Glomerular endothelial cell (primary cell): ENCODE results near the gene IL17C. TPM values are rescaled to one million over a fixed set of nuclear protein-coding genes. Genes with fewer than 3 reads are reported as not detected.

Experiments
- DNase-seq: peaks from one replicate; pipeline ENCODE4 v3.0.0-alpha.2; 2011; ENCODE audit warnings: low read depth, low spot score; ENCODE audit errors: extremely low read depth
- total RNA-seq: library from RNA; depleted of rRNA; stranded (reverse); fragments of >200 nt; gene quantifications from 2 replicates; pipeline ENCODE4 v1.2.3, GENCODE V29; 2015

The IL17C gene, protein sequence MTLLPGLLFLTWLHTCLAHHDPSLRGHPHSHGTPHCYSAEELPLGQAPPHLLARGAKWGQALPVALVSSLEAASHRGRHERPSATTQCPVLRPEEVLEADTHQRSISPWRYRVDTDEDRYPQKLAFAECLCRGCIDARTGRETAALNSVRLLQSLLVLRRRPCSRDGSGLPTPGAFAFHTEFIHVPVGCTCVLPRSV
- not detected in 2 replicates for total RNA-seq

GRCh38 chr16:88638323-88639230 is at the start of gene IL17C:
TSS of gene IL17C (plus strand) at chr16:88638572. CDS start at chr16:88638642, 70 bp downstream.
- DNase-seq, result no peak

- no peak for DNase-seq
These were observed 49.6 kb upstream of the IL17C start for GRCh38 chr16:88588754-88589153.

- no peak for DNase-seq
These were observed 48.9 kb upstream of the IL17C start for GRCh38 chr16:88589441-88589840.

DNA sequence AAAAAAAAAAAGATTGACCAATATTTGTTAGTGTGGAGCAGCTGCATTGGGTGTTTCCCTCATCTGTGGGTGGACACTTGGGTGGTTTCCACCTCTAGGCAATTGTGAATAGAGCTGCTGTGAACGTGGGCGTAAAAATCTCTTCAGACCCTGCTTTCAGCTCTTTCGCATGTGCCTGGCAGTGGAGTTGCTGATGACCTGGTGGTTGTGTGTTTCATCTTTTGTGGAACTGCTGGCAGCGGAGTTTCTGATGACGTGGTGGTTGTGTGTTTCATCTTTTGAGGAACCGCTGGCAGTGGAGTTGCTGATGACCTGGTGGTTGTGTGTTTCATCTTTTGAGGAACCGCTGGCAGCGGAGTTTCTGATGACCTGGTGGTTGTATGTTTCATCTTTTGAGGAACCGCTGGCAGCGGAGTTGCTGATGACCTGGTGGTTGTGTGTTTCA is 46.8 kb upstream of the IL17C start:
- no peak for DNase-seq

DNA sequence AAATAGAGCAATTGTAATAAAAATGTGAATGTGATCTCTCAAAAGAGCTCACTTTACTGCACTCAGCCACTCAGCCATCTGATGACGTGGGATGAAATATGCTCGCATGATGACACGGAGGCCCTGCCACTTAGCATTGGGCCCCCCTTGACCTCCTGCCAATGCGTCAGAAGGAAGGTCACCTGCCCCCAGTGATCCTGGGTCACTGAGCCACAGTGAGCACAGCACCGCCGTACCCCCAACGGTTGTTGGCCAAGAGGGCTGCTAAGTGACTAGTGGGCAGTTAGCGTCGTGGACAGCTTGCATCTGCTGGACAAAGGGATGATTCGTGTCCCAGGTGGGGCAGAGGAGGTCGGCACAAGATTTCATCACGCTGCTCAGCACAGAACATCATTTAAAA is 45.3 kb upstream of the IL17C start:
- DNase-seq, result no peak

- no peak for DNase-seq
These were observed 44.9 kb upstream of the IL17C start for GRCh38 chr16:88593489-88593888.

DNA sequence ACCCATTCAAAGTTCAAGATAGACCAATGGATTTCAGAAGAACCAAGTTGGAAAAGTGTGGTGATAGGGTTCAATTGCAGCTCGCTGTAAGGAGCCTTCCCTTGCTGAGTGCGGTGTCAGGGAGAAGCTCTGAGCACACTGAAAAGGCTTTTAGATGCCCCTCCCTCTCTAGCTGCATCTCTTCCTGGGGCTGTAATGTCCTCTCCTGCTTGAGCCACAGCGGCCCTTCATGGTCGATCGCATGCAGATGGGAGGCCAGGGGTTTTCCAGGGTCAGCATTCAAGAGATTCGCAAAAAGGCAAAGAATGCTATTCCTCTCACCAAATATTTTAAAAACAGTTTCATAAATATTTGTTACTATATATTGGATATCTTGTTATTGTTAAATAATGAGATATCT is 44.5 kb upstream of the IL17C start:
- no peak for DNase-seq

- no peak for DNase-seq
These were observed 43.3 kb upstream of the IL17C start for GRCh38 chr16:88595101-88595500.

DNA sequence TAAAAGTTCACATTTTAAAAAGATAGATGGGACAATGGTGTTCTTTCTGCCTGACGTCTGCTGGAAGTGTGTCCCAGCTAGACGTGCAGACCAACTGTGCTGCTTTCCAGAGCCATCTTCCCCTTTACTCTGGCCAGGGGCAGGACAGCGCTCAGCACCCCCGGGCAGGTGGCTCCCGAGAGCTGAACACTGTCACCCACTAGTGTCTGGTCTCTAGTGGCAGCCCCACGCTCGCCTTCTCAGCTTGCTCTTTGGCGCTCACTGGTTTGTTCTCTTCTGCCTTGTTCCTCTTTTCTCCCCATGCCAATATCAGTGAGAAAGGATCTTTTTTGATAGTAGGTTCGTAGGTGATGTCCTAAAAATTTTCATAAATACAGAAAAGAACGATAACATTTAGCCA is 42.5 kb upstream of the IL17C start:
- no peak for DNase-seq

DNA sequence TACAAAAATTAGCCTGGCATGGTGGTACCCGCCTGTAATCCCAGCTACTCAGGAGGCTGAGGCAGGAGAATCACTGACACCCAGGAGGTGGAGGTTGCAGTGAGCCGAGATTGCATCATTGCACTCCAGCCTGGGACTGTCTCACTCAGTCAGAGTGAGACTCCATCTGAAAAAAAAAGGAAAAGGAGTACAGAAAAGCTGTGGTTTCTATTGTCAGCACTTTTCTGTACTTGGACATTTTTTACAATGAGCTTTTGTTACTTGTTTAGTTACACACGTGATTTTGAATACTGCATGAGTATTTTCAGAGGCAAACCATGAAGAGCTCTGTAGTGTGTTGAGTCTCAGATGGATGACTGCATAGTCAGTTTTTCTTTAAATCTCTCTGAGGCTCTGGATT is 41.9 kb upstream of the IL17C start:
- DNase-seq, result no peak

GRCh38 chr16:88597856-88598491 is 40.4 kb upstream of the IL17C start:
- no peak for DNase-seq

GRCh38 chr16:88599092-88599733 is 39.2 kb upstream of the IL17C start:
- DNase-seq, result no peak

- no peak for DNase-seq
These were observed 38.4 kb upstream of the IL17C start for GRCh38 chr16:88599825-88600538.

DNA sequence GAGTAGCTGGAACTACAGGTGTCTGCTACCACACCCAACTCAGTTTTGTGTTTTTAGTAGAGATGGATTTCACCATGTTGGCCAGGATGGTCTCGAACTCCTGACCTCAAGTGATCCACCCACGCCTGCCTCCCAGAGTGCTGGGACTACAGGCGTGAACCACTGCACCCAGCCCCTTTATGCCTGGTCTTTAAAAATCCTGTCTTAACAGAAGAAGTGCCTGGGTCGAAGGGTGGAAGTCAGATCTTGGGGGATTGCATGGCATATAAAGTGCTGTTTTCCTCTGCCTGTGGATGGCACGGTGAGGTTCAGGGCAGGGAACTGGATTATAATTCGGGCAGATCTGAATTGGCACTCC is 37.9 kb upstream of the IL17C start:
- DNase-seq, result no peak

GRCh38 chr16:88601313-88602036 is 36.9 kb upstream of the IL17C start:
- DNase-seq, result no peak

DNA sequence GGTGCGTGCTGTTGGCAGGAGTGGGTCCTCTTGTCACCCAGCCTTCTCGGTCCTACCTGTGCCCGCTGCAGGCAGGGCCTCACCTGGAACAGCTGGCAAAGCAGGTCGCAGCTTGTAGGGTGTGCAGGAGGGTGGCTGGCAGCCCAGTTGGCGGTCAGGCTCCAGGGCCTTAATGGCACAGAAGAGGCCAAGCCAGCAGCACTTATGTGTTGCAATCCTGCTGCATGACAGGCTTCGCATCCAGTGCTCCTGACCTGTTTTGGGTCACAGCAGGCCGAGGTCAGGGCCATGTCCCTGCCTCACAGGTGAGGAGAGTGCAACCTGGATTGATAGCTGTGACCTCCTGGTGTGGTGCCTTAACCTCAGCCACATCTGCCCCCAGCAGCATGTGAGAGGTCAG is 36.3 kb upstream of the IL17C start:
- DNase-seq, result no peak

GRCh38 chr16:88605186-88606147 is 32.9 kb upstream of the IL17C start:
- no peak for DNase-seq

DNA sequence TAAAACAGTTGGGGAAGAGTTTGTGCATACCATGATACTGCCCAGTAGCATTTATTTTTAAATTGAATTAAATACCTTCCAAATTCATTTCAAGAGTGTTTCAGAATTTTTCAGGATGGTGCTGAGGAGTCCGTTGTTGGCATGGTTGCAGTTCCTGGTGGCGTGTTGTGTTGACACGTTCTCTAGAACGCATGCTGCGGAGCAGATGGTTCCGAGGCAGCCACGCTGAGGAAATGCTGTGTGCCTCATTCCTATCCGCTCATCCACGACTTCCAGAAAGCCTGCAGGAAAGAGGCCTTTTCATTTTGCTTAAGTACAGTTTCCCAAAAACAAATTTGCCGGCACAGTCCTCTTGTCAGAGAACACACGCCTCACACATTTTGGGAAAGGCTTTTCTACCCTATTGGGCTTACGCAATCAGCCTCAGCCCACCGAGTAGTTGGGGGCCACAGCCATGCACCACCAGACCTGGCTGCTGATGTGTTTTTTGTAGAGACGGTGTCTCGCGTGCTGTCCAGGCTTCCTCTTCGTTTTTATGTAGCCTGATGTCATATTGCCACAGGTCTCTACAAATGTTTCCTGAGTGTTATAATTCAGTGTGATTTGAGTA is 32.1 kb upstream of the IL17C start:
- no peak for DNase-seq
